ENCODE data around the gene PLA2G2E.
"Not testable (repeated sequence)": the region's sequence is repeated elsewhere in the genome, so short reads cannot be mapped to it uniquely, and the experiment has no call there.

Gene PLA2G2E

GRCh38 chr1:19927130-19927421 is 3.7 kb upstream of the PLA2G2E start:
- not testable (repeated sequence) for DNase-seq (ENCODE audit: low spot score)

GRCh38 chr1:19926296-19927129 is 3.1 kb upstream of the PLA2G2E start:
- DNase-seq (ENCODE audit: low spot score): no peak

- no peak for DNase-seq (ENCODE audit: low spot score)
These were observed 2.1 kb upstream of the PLA2G2E start for GRCh38 chr1:19925342-19926070.

DNA sequence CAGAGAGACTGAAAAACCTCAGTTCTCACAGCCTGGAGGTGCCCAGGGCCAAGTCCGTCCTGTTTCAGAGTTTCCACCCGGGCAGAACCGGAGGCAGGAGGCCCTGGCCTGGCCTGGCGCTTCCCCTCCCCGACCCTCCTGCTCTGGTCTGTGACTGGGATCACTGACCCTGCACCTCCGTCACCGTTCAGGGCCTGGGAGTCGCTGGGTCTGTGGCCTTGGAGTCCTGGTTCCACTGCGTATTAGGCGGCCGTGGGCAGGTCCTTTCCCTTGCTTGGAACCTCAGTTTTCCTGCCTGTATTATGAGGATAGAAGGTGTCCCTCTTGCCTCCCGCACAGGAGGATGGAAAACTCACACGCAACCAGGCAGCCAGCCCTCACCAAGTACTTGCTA is 533 bp upstream of the PLA2G2E start:
- DNase-seq (ENCODE audit: low spot score): no peak

DNA sequence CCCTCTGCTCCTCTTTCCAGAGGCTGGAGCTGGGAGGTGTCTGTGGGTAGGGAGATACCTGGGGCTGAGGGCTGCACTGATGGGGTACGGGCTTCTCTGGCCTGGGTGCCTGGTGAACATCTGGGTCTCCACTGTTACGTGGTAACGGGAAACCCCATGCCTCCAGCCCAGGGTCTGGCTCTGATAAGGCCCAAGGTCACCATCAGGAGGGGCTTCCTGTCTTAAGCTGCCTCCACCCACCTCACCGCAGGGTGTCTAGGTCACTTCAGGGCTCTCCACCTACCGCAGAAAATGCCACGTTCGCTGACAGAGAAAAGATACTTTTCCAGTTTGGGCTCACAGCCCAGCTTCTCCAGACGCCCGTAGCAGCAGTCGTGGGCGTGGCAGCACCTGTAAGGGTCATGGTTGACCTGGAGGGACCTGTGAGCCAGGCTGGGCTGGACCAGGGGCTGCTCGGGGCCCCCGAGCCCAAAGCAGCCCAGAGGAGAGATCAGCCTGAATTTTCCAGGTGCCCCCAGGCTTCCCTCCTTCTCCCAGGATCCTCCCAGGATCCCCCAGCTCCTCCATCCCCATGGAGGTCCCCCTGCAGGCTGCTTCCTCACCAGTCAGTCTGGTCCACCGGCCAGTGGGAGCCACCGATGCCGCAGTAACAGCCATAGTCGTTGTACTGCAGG is 1.3 kb downstream of the PLA2G2E start:
- no peak for DNase-seq (ENCODE audit: low spot score)

DNA sequence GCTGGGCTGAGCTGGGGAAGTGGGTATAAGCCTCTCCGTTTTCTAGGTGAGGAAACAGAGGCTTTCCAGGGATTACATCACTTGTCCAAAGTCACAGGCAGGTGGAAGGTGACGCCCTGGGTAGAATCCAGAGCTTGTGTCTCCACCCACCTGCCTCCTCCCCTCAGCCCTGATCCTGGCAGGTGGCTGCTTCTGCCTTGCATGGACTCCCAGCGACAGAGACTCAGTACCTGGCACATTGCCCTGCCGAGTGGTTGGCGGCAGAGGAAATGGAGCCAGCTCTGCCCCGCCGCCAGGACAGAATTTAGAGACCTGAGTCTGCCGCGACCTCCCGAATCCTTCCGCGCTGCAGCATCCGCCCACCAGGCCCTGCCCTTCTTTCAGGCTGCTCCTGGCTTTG is 2.1 kb downstream of the PLA2G2E start:
- no peak for DNase-seq (ENCODE audit: low spot score)

- no peak for DNase-seq (ENCODE audit: low spot score)
These were observed 3.2 kb downstream of the PLA2G2E start for GRCh38 chr1:19920132-19920710.

DNA sequence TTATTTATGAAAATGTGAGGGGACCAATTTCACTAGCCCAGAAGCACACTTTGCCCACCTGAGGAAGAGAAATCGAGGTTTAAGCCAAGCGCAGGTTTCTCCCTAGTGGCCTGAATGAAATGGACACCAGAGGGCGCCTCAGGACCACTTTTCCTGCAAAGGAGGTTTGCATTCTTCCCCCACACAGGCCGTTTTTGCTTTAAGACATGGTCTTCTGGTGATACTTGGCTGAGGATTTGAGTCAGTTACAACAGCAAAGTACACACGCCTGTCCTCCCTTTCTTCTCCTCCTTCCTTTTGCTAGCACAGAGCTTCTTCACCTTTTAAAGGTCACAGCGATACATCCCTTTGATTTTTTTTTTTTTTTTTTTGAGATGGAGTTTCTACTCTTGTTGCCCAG is 5.4 kb downstream of the PLA2G2E start:
- peak; percentile 83 for DNase-seq (ENCODE audit: low spot score)

GRCh38 chr1:19910650-19911049 is 12.8 kb downstream of the PLA2G2E start:
- no peak for DNase-seq (ENCODE audit: low spot score)

DNA sequence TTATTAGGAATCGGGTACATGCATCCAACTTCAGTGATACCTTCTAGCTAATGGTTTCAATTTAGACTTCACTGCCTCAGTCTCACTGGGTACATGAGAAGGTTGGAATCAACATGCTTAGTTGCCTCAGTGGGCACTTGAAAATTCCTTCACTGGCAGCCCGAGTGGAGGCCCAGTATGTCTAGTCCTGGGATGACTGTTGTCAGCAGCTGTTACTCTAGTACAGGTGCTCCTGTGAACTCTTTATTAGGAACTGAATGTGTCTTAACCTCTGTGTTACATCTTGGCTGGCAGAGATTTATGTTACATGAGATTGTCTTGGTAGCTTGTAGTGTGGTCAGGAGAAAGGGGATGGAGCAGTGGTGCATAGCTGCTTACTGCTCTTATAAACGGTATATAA is 13.4 kb downstream of the PLA2G2E start:
- DNase-seq (ENCODE audit: low spot score): no peak

GRCh38 chr1:19909392-19909791 is 14.0 kb downstream of the PLA2G2E start:
- no peak for DNase-seq (ENCODE audit: low spot score)

- DNase-seq (ENCODE audit: low spot score): no peak
These were observed 16.0 kb downstream of the PLA2G2E start for GRCh38 chr1:19907456-19907855.

GRCh38 chr1:19903621-19904020 is 19.8 kb downstream of the PLA2G2E start:
- DNase-seq (ENCODE audit: low spot score): no peak

GRCh38 chr1:19901653-19902052 is 21.8 kb downstream of the PLA2G2E start:
- DNase-seq (ENCODE audit: low spot score): no peak

DNA sequence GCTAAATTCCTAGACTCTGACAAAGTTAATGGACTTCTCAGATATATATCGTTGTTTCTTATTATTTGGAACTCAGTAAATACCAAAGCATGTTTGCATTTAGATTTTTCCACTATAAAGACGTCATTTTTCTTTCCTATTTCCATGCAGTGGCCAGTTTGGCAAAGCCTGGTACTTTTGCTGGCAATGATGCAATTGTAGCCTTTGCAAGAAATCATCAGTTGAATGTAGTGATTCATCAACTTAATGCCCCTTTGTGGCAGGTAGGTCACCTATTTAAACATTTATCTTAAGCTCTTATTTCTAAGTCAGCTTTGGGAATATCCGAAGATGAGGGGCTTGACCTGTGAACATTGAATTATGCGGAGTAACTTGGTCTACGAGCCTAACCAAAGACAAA is 29.2 kb downstream of the PLA2G2E start:
- DNase-seq (ENCODE audit: low spot score): no peak

DNA sequence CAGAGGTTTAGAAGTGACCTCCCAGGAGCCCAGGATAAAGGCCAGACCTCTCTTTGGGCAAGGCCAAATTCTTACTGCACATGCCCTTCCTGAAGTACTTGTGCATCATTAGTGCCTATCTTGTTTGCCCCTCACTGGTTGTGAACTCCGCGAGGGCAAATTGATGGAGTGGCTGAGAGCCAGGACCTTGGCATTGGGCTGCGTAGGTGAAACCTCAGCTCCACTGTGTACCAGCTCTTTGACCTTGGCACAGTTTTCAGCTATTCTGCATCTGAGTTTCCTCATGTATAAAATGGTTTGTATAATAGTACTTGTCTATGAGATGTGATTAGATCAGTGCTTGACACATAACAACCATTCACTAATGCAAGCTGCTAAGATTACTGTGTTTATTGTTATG is 29.7 kb downstream of the PLA2G2E start:
- DNase-seq (ENCODE audit: low spot score): no peak

DNA sequence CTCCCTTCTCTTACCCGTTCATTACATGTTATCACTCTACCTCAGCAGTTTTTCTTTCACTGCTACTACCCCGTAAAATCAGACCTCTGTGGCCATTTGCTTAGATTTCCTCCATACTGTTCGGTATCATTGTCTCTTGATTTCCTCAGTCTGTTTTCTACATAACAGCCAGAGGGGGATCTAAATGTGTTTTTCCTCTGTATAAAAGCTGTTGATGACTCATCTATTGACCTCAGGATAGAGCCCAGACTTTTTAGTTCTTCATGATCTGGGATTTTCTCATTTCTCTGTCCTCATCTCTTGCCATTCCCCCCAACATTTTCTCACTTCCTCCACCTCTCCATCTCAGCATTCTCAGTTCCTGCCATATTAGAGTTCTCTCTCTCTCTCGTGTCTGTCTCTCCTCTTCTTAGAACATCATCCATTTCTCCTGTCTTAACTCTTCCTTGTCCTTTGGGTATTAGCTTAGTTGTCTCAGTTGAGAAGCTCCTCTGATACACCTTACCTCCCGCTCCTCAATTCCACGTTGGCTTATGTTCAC is 30.7 kb downstream of the PLA2G2E start:
- DNase-seq (ENCODE audit: low spot score): no peak

- DNase-seq (ENCODE audit: low spot score): no peak
These were observed 31.3 kb downstream of the PLA2G2E start for GRCh38 chr1:19892129-19892528.

GRCh38 chr1:19889656-19890055 is 33.8 kb downstream of the PLA2G2E start:
- DNase-seq (ENCODE audit: low spot score): no peak

DNA sequence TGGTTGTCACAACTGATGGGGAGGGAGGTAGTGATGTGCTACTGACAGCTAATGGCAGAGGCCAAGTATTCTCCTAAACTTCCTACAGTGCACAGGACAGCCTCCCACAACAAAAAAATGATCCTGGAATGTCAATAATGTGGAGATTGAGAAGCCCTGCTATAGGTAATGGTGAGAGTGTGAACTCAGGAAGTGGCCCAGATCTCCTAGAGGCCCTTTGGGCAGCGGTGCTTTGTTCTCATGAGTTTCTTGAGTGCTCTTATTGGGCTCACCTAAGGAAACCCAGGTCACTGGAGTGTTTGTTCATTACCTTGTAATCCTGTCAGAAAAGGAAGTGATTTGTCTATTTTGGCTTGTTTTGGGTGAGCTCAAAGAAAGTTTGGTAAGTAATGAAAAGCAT is 35.3 kb downstream of the PLA2G2E start:
- DNase-seq (ENCODE audit: low spot score): no peak

DNA sequence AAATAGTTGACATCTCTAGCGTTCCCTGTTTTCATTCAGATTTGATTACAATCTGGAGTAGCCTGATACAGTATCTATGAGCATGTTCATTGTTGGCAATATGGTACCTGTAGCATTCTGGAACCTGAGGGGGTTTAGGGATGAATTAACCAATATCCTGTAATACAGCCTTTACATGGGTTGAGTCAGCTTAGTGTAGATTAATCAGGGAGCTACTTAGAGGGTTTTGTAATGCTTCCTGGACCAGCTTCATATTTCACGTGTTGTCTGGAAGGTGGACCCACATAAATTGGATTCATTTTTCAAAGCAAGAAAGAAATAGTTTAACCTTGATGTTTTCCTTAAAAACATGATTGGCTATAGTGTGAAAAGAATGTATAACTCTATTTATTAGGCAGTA is 37.6 kb downstream of the PLA2G2E start:
- DNase-seq (ENCODE audit: low spot score): no peak

- no peak for DNase-seq (ENCODE audit: low spot score)
These were observed 39.1 kb downstream of the PLA2G2E start for GRCh38 chr1:19884312-19884711.
